Naive thymus-derived CD8-positive, alpha-beta T cell (primary cell): ENCODE measurements around the gene LRSAM1. TPM values are rescaled to one million over a fixed set of nuclear protein-coding genes. Genes with fewer than 3 reads are reported as not detected.

ENCODE experiments used
- ATAC-seq, 2 donors: fragments of 150-1000 bp; cut with Tn5 transposase in 1 of 2; sonication (Bioruptor Pico), chemical (Tn5 transposase) in 1 of 2; 1 replicate in 1 of 2; 2 replicates in 1 of 2; pipeline ENCODE4 v1.10.0; 2021; ENCODE audit warnings: mild to moderate bottlenecking in 2 of 2, moderate library complexity in 2 of 2
- POLR2A ChIA-PET: fragments of 350-600 bp; sonication (Branson Sonifier 250); formaldehyde crosslinking; loops from one replicate; lab custom pipeline; 2021; ENCODE audit warnings: antibody characterized with exemption; lab: Charles Lee
- DNase-seq, 10 donors: peaks; one replicate each; pipeline versions ENCODE4 v3.0.0 to v3.0.0-alpha.2; 2020 to 2022
- H3K27ac Mint-ChIP-seq, 10 donors: one replicate each; pipeline ENCODE4 v1.8.0; 2020 to 2022; ENCODE audit warnings: mild to moderate bottlenecking in 10 of 10, mixed read lengths in 10 of 10, moderate library complexity in 4 of 10, inconsistent platforms in 1 of 10
- H3K27me3 Mint-ChIP-seq, 5 donors: one replicate each; pipeline ENCODE4 v1.8.0; 2021 to 2022; ENCODE audit warnings: mixed read lengths in 5 of 5
- H3K36me3 Mint-ChIP-seq, 3 donors: one replicate each; pipeline ENCODE4 v1.8.0; 2020 to 2022; ENCODE audit warnings: mixed read lengths in 3 of 3, mild to moderate bottlenecking in 2 of 3, inconsistent platforms in 1 of 3
- H3K4me1 Mint-ChIP-seq, 4 donors: one replicate each; pipeline ENCODE4 v1.8.0; 2021 to 2022; ENCODE audit warnings: mixed read lengths in 4 of 4
- H3K4me3 Mint-ChIP-seq, 10 donors: one replicate each; pipeline ENCODE4 v1.8.0; 2020 to 2022; ENCODE audit warnings: mild to moderate bottlenecking in 10 of 10, mixed read lengths in 10 of 10, moderate library complexity in 6 of 10, inconsistent platforms in 1 of 10
- H3K9me3 Mint-ChIP-seq, 9 donors: one replicate each; pipeline ENCODE4 v1.8.0; 2020 to 2022; ENCODE audit warnings: mixed read lengths in 9 of 9, mild to moderate bottlenecking in 3 of 9, inconsistent platforms in 1 of 9, moderate library complexity in 1 of 9
- polyA plus RNA-seq, 3 donors: library from polyadenylated mRNA; unstranded; fragments of 300-500 nt; fragmentation: Illumina TruSeq; gene quantifications; one replicate each; pipeline ENCODE4 v1.2.3, GENCODE V29; 2021
- total RNA-seq, 8 experiments: library from RNA in 2 of 8; stranded (reverse) in 2 of 8; gene quantifications; one replicate each; pipeline ENCODE4 v1.2.3 and lab custom pipeline; 2021 to 2026

The LRSAM1 gene
- total and polyA plus RNA-seq, 5 experiments from 2014 or later: 4.3 to 26.4 (median 9.6) TPM

DNA sequence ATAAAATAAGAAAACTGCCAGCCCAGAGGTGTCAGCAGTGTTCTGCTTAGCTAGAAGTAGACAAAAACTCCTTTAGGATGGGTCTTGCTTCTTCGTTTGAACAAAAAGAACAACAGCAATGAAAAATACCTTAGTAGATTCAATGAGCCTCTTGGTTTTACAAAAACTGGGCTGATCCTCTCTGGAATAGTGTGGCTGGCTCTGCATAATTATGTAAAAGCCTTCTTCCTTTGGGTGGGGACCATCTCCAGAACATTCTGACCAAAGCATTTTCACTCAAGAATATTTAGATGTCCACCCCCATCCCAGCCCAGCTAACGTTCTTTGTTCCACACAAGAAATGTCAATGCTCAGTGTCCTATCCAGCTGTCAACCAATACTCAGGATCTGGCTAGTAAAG lies 63.2 kb downstream of the LRSAM1 start:
- Mint-ChIP-seq H3K4me3 (no peak overlapping the region), H3K27ac (no peak overlapping the region), H3K4me1 (peaks cover 0 to 3% (median 2%) of the 10 kb centered on the region in 4 donors), H3K36me3 (peaks cover 0 to 30% (median 2%) of the 10 kb centered on the region in 3 donors), H3K27me3 (no peaks in the 10 kb centered on the region), H3K9me3 (no peaks in the 10 kb centered on the region)
- DNase-seq (no peak), ATAC-seq (no peak)
- POLR2A ChIA-PET: no interaction called here

DNA sequence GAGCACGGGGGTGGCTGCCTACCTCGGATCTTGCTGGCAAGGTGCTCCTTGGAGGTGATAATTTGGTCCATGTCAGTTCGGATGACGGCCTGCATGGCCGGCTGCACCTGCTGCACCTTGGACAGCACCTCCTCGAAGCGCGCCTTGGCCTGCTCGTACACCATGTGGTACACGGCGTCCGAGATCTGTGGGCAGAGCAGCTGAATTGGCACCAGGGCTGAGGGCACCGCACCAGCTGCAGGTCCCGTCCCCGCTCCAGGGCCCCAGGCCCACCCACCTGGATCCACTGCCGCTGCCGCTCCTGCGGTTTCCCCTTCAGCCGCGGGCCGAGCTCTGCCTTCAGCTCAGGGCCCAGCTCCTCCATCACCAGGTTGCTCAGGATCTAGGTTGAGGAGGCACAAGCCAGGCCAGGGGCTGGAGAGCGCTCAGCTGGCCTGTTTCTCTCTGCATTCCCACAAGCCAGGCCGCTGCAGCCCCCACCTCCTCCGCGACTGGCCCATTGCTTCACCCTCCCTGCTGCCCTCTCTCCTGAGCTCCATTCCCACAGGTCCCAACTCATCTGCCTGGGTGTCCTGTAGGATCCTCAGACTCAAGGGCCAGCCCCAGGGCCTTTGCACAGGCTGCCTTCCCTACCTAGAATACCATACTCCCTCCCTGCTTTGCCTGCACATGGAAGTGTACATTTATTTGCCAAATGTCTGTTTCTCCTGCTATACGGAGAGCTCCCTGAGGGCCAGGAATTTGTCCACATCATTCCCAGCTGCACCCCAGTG lies 65.7 kb downstream of the LRSAM1 start:
- ATAC-seq (no peak), DNase-seq (no peak)
- H3K27me3 Mint-ChIP-seq: no peaks in the 10 kb centered on the region
- peak overlapping the region in 1 of 10 donors; percentile 18 for H3K27ac Mint-ChIP-seq
- H3K4me1 Mint-ChIP-seq: peaks cover 0 to 3% (median 2%) of the 10 kb centered on the region in 4 donors
- POLR2A ChIA-PET: no interaction called here
- no peaks in the 10 kb centered on the region for H3K9me3 Mint-ChIP-seq
- no peak overlapping the region for H3K4me3 Mint-ChIP-seq
- H3K36me3 Mint-ChIP-seq: peaks cover 0 to 30% (median 5%) of the 10 kb centered on the region in 3 donors

DNA sequence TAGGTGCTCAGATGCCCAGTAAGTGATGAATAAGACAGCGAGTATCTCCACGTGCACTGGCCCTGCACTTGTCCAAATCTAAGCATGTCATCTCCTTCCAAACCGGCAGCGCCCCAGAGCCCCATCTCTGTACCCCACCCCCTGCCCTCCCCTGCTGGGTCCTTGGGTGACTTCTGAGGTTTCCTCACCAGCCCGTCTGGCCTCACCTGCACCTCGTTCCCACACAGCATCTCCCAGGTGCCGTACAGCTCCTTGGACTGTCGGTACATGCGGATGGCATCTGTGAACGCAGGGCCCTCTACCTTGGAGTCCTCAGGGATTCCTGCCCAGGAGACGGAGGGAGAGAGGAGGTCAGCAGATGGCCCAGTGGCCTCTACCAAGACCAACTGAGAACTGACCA lies 66.3 kb downstream of the LRSAM1 start:
- H3K36me3 Mint-ChIP-seq: peaks cover 0 to 30% (median 5%) of the 10 kb centered on the region in 3 donors
- H3K27ac Mint-ChIP-seq: no peak overlapping the region

DNA sequence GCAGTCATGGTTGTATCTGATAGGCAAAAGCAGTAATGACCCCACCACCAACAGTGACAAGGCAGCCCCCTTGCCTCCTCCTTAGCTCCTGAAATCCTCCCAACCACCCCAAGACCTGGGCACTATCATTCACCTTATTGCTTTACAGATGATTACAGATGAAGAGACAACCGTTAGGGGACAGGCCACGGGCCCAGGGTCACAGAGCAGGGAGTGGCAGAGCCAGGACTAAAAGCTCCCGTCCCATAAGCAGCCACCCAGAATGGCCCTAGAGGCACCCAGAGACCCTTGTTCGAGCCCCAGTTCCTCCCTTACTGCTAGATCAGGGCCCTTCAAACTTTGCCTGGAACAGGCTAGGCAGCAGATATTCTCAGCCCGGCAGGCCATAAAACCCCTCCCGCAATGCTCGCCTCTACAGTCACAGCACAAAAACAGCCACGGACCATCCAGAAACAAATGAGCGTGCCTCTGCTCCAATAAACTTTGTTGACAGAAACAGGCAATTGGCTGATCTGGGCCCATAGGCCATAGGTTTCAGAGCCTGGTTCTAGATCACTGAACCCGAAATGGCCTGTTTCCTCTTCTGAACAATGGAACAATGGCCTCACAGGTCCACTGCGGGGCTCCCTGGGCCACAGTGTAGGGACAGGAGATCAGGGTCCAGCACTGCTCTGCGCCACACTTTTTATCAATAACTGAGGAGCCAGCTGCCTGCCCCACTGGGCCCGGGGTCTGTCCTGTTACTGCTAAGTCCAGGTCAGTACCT lies 67.0 kb downstream of the LRSAM1 start:
- H3K36me3 Mint-ChIP-seq: peaks cover 0 to 26% (median 6%) of the 10 kb centered on the region in 3 donors
- peaks cover 0 to 4% (median 3%) of the 10 kb centered on the region in 4 donors for H3K4me1 Mint-ChIP-seq
- ATAC-seq (no peak), DNase-seq (no peak)
- H3K9me3 Mint-ChIP-seq: peaks cover 0 to 4% (median 0%) of the 10 kb centered on the region in 9 donors
- no peaks in the 10 kb centered on the region for H3K27me3 Mint-ChIP-seq
- no peak overlapping the region for H3K4me3 Mint-ChIP-seq
- POLR2A ChIA-PET: no interaction called here
- peak overlapping the region in 2 of 10 donors; percentile 50 to 66 for H3K27ac Mint-ChIP-seq

More for the DNA sequence above, 66.3 kb downstream of the LRSAM1 start:
- ATAC-seq (no peak), DNase-seq (no peak)
- Mint-ChIP-seq H3K4me1 (peaks cover 0 to 3% (median 2%) of the 10 kb centered on the region in 4 donors), H3K9me3 (peaks cover 0 to 1% (median 0%) of the 10 kb centered on the region in 9 donors), H3K4me3 (no peak overlapping the region), H3K27me3 (no peaks in the 10 kb centered on the region)
- POLR2A ChIA-PET: no interaction called here

DNA sequence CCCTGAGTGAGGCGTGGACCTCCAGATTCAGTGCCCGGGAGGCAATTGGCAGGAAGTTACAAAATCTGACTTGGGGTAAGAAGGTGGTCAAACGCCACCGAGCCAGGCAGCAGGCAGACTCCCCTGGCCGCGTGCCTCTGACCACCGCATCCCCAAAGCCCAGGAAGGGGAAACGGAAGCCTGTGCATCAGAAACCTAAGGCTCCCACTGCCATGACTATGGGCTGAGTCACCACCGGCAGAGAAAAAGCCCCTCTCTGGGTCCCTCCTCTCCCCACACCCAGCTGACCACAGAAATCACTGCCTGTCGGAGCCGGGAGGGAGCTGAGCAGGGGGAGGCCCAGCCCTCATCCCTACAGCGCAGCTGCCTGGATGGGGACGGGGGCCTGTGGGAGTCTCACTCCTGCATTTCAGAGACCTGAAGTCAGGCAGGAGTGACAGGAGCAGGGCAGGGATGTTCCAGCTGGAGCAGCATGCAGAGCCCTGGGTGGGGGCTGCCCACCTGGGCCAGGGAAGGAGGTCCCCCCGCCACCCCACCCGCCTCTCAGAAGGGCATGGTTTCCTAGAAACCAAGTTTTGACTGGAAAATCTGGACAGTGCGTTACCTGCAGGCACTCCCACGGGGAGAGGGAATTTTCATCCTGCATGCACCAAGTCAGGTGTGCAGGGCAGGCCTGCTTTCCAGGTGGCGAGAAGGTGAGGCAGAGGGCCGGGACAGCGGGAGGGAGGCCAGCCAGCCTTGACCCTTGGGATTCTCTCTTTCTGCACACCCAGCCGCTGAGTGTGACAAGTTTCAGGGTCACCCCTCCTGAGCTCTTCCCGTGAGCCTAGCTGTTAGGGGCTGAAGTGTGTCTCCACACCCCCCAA lies 68.2 kb downstream of the LRSAM1 start:
- H3K9me3 Mint-ChIP-seq: peaks cover 0 to 5% (median 0%) of the 10 kb centered on the region in 9 donors
- H3K27me3 Mint-ChIP-seq: no peaks in the 10 kb centered on the region
- peaks cover 0 to 4% (median 3%) of the 10 kb centered on the region in 4 donors for H3K4me1 Mint-ChIP-seq
- peak overlapping the region in 2 of 10 donors; percentile 31 to 60 for H3K27ac Mint-ChIP-seq
- H3K4me3 Mint-ChIP-seq: no peak overlapping the region
- POLR2A ChIA-PET: no interaction called here
- ATAC-seq (peak in 1 of 2 donors; percentile 54), DNase-seq (no peak)
- H3K36me3 Mint-ChIP-seq: peaks cover 0 to 26% (median 11%) of the 10 kb centered on the region in 3 donors

DNA sequence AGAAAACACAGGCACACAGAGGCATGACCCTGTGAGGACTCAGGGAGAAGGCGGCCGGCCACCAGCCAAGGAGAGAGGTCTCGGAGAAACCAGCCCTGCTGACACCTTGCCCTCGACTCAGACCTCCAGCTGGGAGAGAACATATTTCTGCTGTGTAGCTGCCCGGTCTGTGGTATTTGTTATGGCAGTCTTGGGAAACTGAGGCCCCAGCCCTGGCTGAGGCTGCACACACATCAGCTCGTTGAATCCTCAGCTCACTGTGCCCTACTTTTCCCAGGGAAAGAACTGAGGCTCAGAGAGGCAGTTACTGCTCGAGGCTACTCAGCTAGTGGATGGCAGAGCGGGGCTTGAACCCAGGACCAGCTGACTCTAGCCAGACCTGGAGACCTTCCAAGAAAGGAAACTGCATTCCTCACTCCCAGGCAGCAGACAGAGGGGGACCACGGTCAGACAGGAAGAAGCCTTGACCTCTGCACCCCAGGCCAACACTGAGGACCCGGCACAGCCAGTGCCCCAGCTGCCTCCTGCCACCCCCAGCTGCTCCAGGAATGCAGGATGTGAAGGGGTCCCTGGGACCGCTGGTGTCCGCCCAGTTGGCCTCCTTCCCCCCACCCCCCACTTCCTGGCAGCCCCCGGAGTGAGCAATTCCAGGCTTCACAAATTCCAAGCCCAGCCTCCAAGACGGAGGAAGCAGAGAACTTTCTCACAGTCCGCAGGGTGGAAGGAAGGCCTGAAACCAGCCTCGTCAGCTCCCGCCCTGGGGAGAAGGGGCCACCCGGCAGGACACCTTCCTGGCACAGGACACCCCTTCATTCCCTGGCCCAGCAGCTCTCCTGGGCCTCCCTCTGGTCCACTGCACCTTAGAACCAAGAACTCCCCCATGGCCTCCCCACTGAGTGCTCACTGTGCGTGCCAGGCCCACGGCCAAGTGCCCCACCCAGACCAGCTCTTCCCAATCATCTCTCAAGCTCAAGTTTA lies 69.9 kb downstream of the LRSAM1 start:
- peaks cover 6 to 23% (median 21%) of the 10 kb centered on the region in 3 donors for H3K36me3 Mint-ChIP-seq
- H3K4me3 Mint-ChIP-seq: no peak overlapping the region
- DNase-seq (no peak), ATAC-seq (no peak)
- H3K4me1 Mint-ChIP-seq: peaks cover 0 to 4% (median 3%) of the 10 kb centered on the region in 4 donors
- no peaks in the 10 kb centered on the region for H3K27me3 Mint-ChIP-seq
- peaks cover 0 to 19% (median 4%) of the 10 kb centered on the region in 9 donors for H3K9me3 Mint-ChIP-seq
- peak overlapping the region in 1 of 10 donors; percentile 13 for H3K27ac Mint-ChIP-seq
- POLR2A ChIA-PET: no interaction called here

DNA sequence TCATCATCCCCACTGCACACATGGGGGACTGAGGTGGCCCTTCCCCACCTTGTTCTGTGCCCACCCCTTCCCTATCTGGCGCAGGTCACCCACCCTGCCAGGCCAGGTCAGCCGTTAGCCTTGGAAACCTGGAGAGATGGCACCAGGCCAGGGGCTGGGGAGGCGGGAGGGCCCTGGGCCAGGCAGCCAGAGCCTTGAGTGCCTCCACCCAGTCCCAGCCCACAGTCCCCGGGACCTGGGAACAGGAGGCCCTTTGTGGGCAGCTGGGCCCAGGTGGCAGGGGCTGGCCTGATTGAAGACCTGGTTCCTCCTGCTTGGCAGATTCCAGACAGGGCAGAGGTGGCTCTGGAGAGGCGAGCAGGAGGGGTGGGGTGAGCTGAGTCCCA lies 70.6 kb downstream of the LRSAM1 start:
- Mint-ChIP-seq H3K4me3 (no peak overlapping the region), H3K27ac (no peak overlapping the region), H3K4me1 (peaks cover 0 to 4% (median 3%) of the 10 kb centered on the region in 4 donors), H3K36me3 (peaks cover 6 to 28% (median 18%) of the 10 kb centered on the region in 3 donors), H3K27me3 (no peaks in the 10 kb centered on the region), H3K9me3 (peaks cover 0 to 19% (median 4%) of the 10 kb centered on the region in 9 donors)
- no peak for ATAC-seq
- no peak for DNase-seq
- POLR2A ChIA-PET: no interaction called here

DNA sequence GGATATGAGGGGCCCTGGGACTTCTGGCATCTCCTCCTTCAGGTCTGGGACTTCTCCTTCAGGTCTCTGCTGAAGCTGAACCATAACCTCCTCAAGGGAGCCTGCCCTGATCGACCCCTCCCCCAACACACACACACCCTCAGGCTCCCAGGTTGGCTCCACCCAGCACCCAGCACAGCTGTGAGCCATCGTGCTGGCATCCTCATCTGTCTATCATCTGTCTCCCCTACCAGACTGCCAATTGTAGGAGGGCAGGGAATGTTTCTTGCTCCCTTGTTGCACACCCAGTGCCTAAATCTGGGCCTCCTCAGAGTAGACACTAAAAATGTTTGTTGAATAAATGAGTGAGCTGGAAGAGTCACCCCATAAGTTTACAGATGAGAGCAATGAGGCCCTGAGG lies 71.4 kb downstream of the LRSAM1 start:
- POLR2A ChIA-PET: no interaction called here
- H3K4me1 Mint-ChIP-seq: peaks cover 0 to 4% (median 3%) of the 10 kb centered on the region in 4 donors
- no peak overlapping the region for H3K4me3 Mint-ChIP-seq
- H3K36me3 Mint-ChIP-seq: peaks cover 6 to 25% (median 12%) of the 10 kb centered on the region in 3 donors
- H3K27me3 Mint-ChIP-seq: no peaks in the 10 kb centered on the region
- ATAC-seq (no peak), DNase-seq (no peak)
- peaks cover 0 to 19% (median 4%) of the 10 kb centered on the region in 9 donors for H3K9me3 Mint-ChIP-seq
- peak overlapping the region in 1 of 10 donors; percentile 37 for H3K27ac Mint-ChIP-seq

DNA sequence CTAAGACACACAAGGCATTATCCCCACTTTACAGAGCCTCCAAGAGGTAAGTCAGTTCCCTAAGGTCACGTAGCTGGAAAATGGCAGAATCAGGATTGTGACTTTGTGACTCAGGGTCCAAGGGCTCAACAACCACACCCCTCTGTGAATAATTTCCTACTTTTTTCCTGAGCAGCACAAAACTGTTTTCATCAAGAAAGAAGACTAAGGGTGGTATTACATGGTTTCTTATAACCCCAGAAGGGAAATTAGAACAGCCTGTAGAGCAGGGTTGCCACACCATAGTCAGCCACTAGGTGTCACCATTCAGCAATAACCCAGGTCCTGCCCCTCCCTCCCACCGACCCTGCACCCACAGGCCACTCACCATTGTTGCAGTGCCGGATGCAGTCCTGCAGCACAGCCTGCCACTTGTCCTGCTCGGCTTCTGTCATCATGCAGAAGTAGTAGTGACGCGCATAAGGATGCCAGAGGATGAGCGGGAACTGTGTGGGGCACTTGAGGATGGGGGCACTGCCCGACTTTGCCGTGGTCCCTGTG lies 72.1 kb downstream of the LRSAM1 start:
- Mint-ChIP-seq H3K4me3 (no peak overlapping the region), H3K27ac (no peak overlapping the region), H3K4me1 (peaks cover 0 to 4% (median 3%) of the 10 kb centered on the region in 4 donors), H3K36me3 (peaks cover 6 to 25% (median 8%) of the 10 kb centered on the region in 3 donors), H3K27me3 (no peaks in the 10 kb centered on the region), H3K9me3 (peaks cover 0 to 20% (median 4%) of the 10 kb centered on the region in 9 donors)
- ATAC-seq: no peak
- POLR2A ChIA-PET: no interaction called here
- no peak for DNase-seq

DNA sequence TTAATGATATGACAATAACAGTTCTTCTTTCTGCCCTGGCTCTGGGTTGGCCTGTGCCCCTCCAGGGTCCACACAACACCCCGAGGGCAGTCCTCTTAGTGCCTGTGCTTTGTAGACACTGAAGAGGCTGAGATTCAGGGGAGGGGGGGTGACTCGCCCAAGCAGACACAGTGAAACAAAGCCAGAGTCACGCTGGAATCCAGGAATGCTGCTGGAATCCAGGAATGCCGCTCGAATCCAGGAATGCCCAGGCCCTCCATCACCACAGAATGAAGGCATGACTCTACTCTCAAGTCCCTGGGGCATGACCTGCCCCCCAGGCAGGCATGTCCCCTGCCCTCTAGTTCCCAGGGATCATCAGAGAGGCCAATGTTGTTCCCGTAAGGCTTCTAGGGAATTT lies 73.1 kb downstream of the LRSAM1 start:
- POLR2A ChIA-PET: no interaction called here
- ATAC-seq (no peak), DNase-seq (no peak)
- H3K27ac Mint-ChIP-seq: no peak overlapping the region
- no peaks in the 10 kb centered on the region for H3K27me3 Mint-ChIP-seq
- no peak overlapping the region for H3K4me3 Mint-ChIP-seq
- peaks cover 0 to 2% (median 0%) of the 10 kb centered on the region in 4 donors for H3K4me1 Mint-ChIP-seq
- H3K9me3 Mint-ChIP-seq: peaks cover 0 to 20% (median 4%) of the 10 kb centered on the region in 9 donors
- peaks cover 6 to 25% (median 8%) of the 10 kb centered on the region in 3 donors for H3K36me3 Mint-ChIP-seq
